PC-3 (cell line): Measurements from ENCODE around the gene PLA2G2E. TPM values are rescaled to one million over a fixed set of nuclear protein-coding genes. Genes with fewer than 3 reads are reported as not detected.

ENCODE experiments used
- ATAC-seq: fragments of 200-7000 bp; cut with Tn5 transposase; 2 replicates; pipeline ENCODE4 v1.9.1; 2020; ENCODE audit warnings: mild to moderate bottlenecking, moderate library complexity
- BruUV-seq: library from RNA; stranded (reverse); fragments of 400-500 nt; replicated peaks from 2 replicates; lab custom pipeline; 2021; lab: Mats Ljungman, UMichigan
- CTCF ChIA-PET: fragments of 300-600 bp; sonication (Branson Sonifier 250); formaldehyde crosslinking; loops from one replicate; lab custom pipeline; 2022; ENCODE audit warnings: antibody characterized with exemption; lab: Charles Lee
- POLR2A ChIA-PET: fragments of 300-600 bp; sonication (Branson Sonifier 250); formaldehyde crosslinking; loops from one replicate; lab custom pipeline; 2022; ENCODE audit warnings: antibody characterized with exemption; ENCODE audit not compliant: unreplicated experiment; lab: Charles Lee
- DNase-seq: peaks from one replicate; pipeline ENCODE4 v3.0.0-alpha.2; 2015
- H2AFZ ChIP-seq: fragments of 300-600 bp; sonication (generic); 2 replicates; pipeline ENCODE4 v1.6.0; 2016; ENCODE audit warnings: antibody characterized with exemption, low read length
- H3F3A ChIP-seq: fragments of 300-600 bp; sonication (generic); one replicate; pipeline ENCODE4 v1.6.0; 2017; ENCODE audit warnings: antibody characterized with exemption, low read length, control low read depth, mild to moderate bottlenecking; ENCODE audit not compliant: unreplicated experiment
- H3K27ac ChIP-seq: fragments of 300-600 bp; sonication (generic); 2 replicates; pipeline ENCODE4 v1.5.1; 2016; ENCODE audit warnings: mild to moderate bottlenecking, low read length
- H3K27me3 ChIP-seq: fragments of 300-600 bp; sonication (generic); 2 replicates; pipeline ENCODE4 v1.6.1; 2016; ENCODE audit warnings: low read length, mixed read lengths
- H3K36me3 ChIP-seq: fragments of 300-600 bp; sonication (generic); 2 replicates; pipeline ENCODE4 v1.6.1; 2016; ENCODE audit warnings: low read depth, mixed run types, low read length, mixed read lengths
- H3K4me1 ChIP-seq: fragments of 300-600 bp; sonication (generic); 2 replicates; pipeline ENCODE4 v1.5.1; 2016; ENCODE audit warnings: low read length; ENCODE audit not compliant: insufficient read depth
- H3K4me2 ChIP-seq: fragments of 300-600 bp; sonication (generic); 2 replicates; pipeline ENCODE4 v1.6.0; 2016; ENCODE audit warnings: low read length
- H3K4me3 ChIP-seq: fragments of 300-600 bp; sonication (generic); 2 replicates; pipeline ENCODE4 v1.5.1; 2016; ENCODE audit warnings: mild to moderate bottlenecking, low read length, mixed read lengths
- H3K79me2 ChIP-seq: fragments of 300-600 bp; sonication (generic); 2 replicates; pipeline ENCODE4 v1.6.1; 2017; ENCODE audit warnings: low read length, mixed read lengths
- H3K9ac ChIP-seq: fragments of 300-600 bp; sonication (generic); 2 replicates; pipeline ENCODE4 v1.6.0; 2016; ENCODE audit warnings: mild to moderate bottlenecking, low read length
- H3K9me2 ChIP-seq: fragments of 300-600 bp; sonication (generic); replicated peaks from 2 replicates; pipeline ENCODE4 v1.6.1; 2016; ENCODE audit warnings: mixed run types, low read length, mixed read lengths
- H3K9me3 ChIP-seq: fragments of 300-600 bp; sonication (generic); 2 replicates; pipeline ENCODE4 v1.6.1; 2016; ENCODE audit warnings: low read length, mixed read lengths
- H4K20me1 ChIP-seq: fragments of 300-600 bp; sonication (generic); 2 replicates; pipeline ENCODE4 v1.6.1; 2016; ENCODE audit warnings: low read length, mixed read lengths
- CTCF ChIP-seq: fragments of 300-600 bp; sonication (generic); conservative IDR thresholded peaks from 2 replicates; pipeline ENCODE4 v1.5.1; 2017; ENCODE audit warnings: antibody characterized with exemption, low read depth, mild to moderate bottlenecking, low read length
- EZH2 ChIP-seq: fragments of 300-600 bp; sonication (generic); IDR thresholded peaks from one replicate; pipeline ENCODE4 v1.6.1; 2017; ENCODE audit warnings: antibody characterized with exemption, mild to moderate bottlenecking, low read length; ENCODE audit not compliant: unreplicated experiment
- EZH2phosphoT487 ChIP-seq: fragments of 300-600 bp; sonication (generic); IDR thresholded peaks from 2 replicates; pipeline ENCODE4 v1.6.1; 2018; ENCODE audit warnings: mild to moderate bottlenecking, antibody characterized with exemption, low read length, borderline replicate concordance
- intact Hi-C: fragments of 100-400 bp; cut with micrococcal nuclease; formaldehyde crosslinking; loops from 2 replicates; pipeline ENCODE4 v1.9.0; 2023
- total RNA-seq: library from RNA; depleted of rRNA; stranded (reverse); fragments of >200 nt; gene quantifications from 2 replicates; pipeline ENCODE4 v1.2.3, GENCODE V29; 2014

Gene PLA2G2E
- total RNA-seq, 1 experiment from 2014 or later, result not detected

GRCh38 chr1:19922015-19922688, 1.3 kb downstream of the PLA2G2E start:
- no TSS peak for BruUV-seq
- CTCF ChIA-PET, result no interaction called here

DNA sequence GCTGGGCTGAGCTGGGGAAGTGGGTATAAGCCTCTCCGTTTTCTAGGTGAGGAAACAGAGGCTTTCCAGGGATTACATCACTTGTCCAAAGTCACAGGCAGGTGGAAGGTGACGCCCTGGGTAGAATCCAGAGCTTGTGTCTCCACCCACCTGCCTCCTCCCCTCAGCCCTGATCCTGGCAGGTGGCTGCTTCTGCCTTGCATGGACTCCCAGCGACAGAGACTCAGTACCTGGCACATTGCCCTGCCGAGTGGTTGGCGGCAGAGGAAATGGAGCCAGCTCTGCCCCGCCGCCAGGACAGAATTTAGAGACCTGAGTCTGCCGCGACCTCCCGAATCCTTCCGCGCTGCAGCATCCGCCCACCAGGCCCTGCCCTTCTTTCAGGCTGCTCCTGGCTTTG, 2.1 kb downstream of the PLA2G2E start:
- H3K9me3 ChIP-seq, result no peaks in the 10 kb centered on the region
- H3K9ac ChIP-seq, result no peak overlapping the region
- no peaks in the 10 kb centered on the region for H4K20me1 ChIP-seq
- H3F3A ChIP-seq, result no peaks in the 10 kb centered on the region
- intact Hi-C loops, result no loop called here
- H3K4me1 ChIP-seq, result peaks cover 17% of the 10 kb centered on the region
- ChIA-PET POLR2A (interaction anchor here (0.5 kb wide), 1 partner anchor 55 kb away, joined by 3 read pairs; no protein-coding TSS in a partner anchor), CTCF (interaction anchor here (0.5 kb wide), 1 partner anchor 52 kb away, joined by 3 read pairs; no protein-coding TSS in a partner anchor)
- H3K27ac ChIP-seq, result no peak overlapping the region
- H3K9me2 ChIP-seq, result no peaks in the 10 kb centered on the region
- no peaks in the 10 kb centered on the region for H3K36me3 ChIP-seq
- no peak overlapping the region for H3K4me2 ChIP-seq
- ATAC-seq (no peak), DNase-seq (no peak)
- H3K4me3 ChIP-seq, result no peak overlapping the region
- BruUV-seq, result no TSS peak
- no peaks in the 10 kb centered on the region for H3K79me2 ChIP-seq
- TF ChIP-seq CTCF (no peak), EZH2 (no peak), EZH2phosphoT487 (no peak)
- no peak overlapping the region for H2AFZ ChIP-seq
- H3K27me3 ChIP-seq, result no peaks in the 10 kb centered on the region

More at GRCh38 chr1:19922015-19922688, 1.3 kb downstream of the PLA2G2E start:
- H3K27me3 ChIP-seq, result no peaks in the 10 kb centered on the region
- no peaks in the 10 kb centered on the region for H3F3A ChIP-seq
- no peak overlapping the region for H3K27ac ChIP-seq
- TF ChIP-seq EZH2phosphoT487 (no peak), CTCF (no peak), EZH2 (no peak)
- DNase-seq, result no peak
- no peak overlapping the region for H3K4me2 ChIP-seq
- POLR2A ChIA-PET, result interaction anchor here (0.5 kb wide), 1 partner anchor 55 kb away, joined by 3 read pairs; no protein-coding TSS in a partner anchor
- H4K20me1 ChIP-seq, result no peaks in the 10 kb centered on the region
- H3K4me3 ChIP-seq, result no peak overlapping the region
- no peaks in the 10 kb centered on the region for H3K79me2 ChIP-seq
- H3K9ac ChIP-seq, result no peak overlapping the region
- H3K9me2 ChIP-seq, result no peaks in the 10 kb centered on the region
- H3K36me3 ChIP-seq, result no peaks in the 10 kb centered on the region
- peaks cover 24% of the 10 kb centered on the region for H3K4me1 ChIP-seq
- intact Hi-C loops, result no loop called here
- no peaks in the 10 kb centered on the region for H3K9me3 ChIP-seq
- H2AFZ ChIP-seq, result no peak overlapping the region
- ATAC-seq, result no peak

- no peak overlapping the region for H2AFZ ChIP-seq
- intact Hi-C loops, result no loop called here
- DNase-seq (no peak), ATAC-seq (no peak)
- H3K9me2 ChIP-seq, result no peaks in the 10 kb centered on the region
- H3K4me2 ChIP-seq, result no peak overlapping the region
- no peaks in the 10 kb centered on the region for H3K36me3 ChIP-seq
- no peaks in the 10 kb centered on the region for H3F3A ChIP-seq
- H3K79me2 ChIP-seq, result no peaks in the 10 kb centered on the region
- ChIA-PET CTCF (interaction anchor here (0.6 kb wide), 1 partner anchor 17 kb away, joined by 8 read pairs; no protein-coding TSS in a partner anchor), POLR2A (interaction anchor here (0.5 kb wide), 1 partner anchor 40 kb away, joined by 4 read pairs; no protein-coding TSS in a partner anchor)
- no peaks in the 10 kb centered on the region for H3K27me3 ChIP-seq
- no peaks in the 10 kb centered on the region for H4K20me1 ChIP-seq
- no peak overlapping the region for H3K9ac ChIP-seq
- H3K4me3 ChIP-seq, result no peak overlapping the region
- no TSS peak for BruUV-seq
- H3K4me1 ChIP-seq, result peaks cover 8% of the 10 kb centered on the region
- TF ChIP-seq CTCF, result no peak
- no peak for TF ChIP-seq EZH2
- no peak for TF ChIP-seq EZH2phosphoT487
- H3K27ac ChIP-seq, result no peak overlapping the region
- H3K9me3 ChIP-seq, result no peaks in the 10 kb centered on the region
These were observed 3.2 kb downstream of the PLA2G2E start for GRCh38 chr1:19920132-19920710.
